GM19193 (cell line): ENCODE data around the gene PTBP1.

ENCODE experiments used
- POLR2A ChIP-seq: IDR thresholded peaks from 4 replicates; pipeline ENCODE4 v1.6.1; 2011; ENCODE audit not compliant: insufficient read depth, insufficient read length; ENCODE audit errors: extremely low read depth

PTBP1 gene

GRCh38 chr19:844546-844971, 47.3 kb downstream of the PTBP1 start:
- no peak for TF ChIP-seq POLR2A

GRCh38 chr19:845707-846521, 48.7 kb downstream of the PTBP1 start:
- no peak for TF ChIP-seq POLR2A

- no peak for TF ChIP-seq POLR2A
Measured at GRCh38 chr19:848386-848921, 51.2 kb downstream of the PTBP1 start.

GRCh38 chr19:850221-850978, 53.1 kb downstream of the PTBP1 start:
- no peak for TF ChIP-seq POLR2A

GRCh38 chr19:850979-851335, 53.7 kb downstream of the PTBP1 start:
- no peak for TF ChIP-seq POLR2A

GRCh38 chr19:852136-853013, 55.1 kb downstream of the PTBP1 start, which contains the start of gene ELANE:
Gene ELANE, plus strand, starts transcription at chr19:852303. Its CDS starts 26 bp downstream, at chr19:852329.
- TF ChIP-seq POLR2A, result no peak

- no peak for TF ChIP-seq POLR2A
Measured at GRCh38 chr19:853014-853585, 55.8 kb downstream of the PTBP1 start.

- no peak for TF ChIP-seq POLR2A
Measured at GRCh38 chr19:854549-854948, 57.3 kb downstream of the PTBP1 start.

- no peak for TF ChIP-seq POLR2A
Measured at GRCh38 chr19:855142-855541, 57.9 kb downstream of the PTBP1 start.

- no peak for TF ChIP-seq POLR2A
Measured at GRCh38 chr19:855566-856120, 58.4 kb downstream of the PTBP1 start.

- no peak for TF ChIP-seq POLR2A
Measured at GRCh38 chr19:858284-858683, 61.0 kb downstream of the PTBP1 start.

- TF ChIP-seq POLR2A, result no peak
Measured at GRCh38 chr19:858868-859843, 61.9 kb downstream of the PTBP1 start, which contains the start of gene CFD. Gene CFD, plus strand, starts transcription at chr19:859664. Its CDS starts 26 bp downstream, at chr19:859690.
